ENCODE results near the gene ANKRD62.
"Not testable (repeated sequence)": the region's sequence is repeated elsewhere in the genome, so short reads cannot be mapped to it uniquely, and the experiment has no call there.

The ANKRD62 gene

DNA sequence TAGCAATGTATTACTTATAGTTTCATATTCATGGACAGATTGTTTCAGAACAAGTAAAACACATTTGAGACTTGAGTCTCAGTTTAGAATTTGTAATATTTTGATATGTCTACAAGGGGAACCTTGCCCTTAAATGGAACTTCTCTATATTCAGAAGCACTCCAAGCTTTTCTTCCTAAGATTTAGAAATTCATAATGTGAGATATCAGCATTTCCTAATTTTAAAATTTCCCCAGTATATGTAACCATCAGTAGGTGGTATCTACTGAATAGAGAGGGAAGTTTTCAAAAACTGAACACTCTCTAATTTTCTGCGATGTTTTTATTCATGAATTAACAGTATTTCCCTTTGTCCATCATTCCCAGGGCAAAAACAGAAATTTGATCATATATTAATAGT is 7.6 kb downstream of the ANKRD62 start:
- no peak for DNase-seq

DNA sequence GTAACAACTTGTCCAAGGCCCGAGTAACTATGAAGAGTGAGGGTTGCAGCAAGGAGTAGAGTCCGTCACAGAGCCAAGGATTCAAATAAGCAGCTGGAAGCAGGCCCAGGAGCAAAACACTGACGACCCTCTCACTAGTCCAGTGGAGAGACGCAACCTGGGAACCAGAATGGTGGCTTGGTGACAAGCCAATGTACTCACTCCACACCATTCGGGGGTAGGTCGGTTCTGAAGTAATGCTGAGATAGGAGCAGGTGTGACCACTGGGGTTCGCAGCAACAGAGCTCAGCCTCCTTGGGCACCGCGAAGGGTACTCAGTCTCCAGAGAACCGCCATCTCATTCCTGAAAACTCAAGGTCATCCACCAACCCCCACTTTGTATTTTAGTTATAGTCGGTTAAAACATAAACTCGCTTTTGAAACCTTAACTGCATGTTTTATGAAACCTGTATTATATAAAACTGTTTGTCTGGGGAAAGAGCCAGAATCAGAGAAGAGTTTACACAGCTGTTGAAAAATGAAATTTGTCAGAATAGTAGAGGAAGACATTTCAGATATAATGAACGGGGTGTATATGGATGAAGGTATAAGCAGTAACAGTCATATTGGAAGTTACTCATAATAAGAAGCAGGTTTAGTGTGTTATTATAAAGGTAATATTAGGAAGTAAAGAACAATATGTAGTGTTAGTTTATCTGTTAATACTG is 8.6 kb downstream of the ANKRD62 start:
- no peak for DNase-seq

DNA sequence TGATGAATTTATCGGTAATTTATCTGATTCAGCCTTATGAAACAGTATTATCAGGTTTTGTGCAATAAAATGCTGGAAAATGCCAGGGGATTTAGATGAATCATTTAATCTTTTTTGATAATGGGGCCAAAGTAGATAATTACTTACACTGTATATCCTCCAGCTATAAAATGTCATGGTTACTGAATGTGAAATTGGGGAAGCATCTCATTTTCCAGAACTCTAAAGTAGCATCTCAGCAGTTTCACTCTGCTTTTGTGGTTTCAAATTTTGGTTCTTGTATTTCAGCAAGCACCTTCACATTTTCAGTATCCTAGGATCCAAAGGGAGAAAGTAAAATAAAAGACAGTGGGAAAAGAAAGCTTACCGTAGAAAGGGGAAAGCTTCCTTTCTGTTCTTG is 12.8 kb downstream of the ANKRD62 start:
- DNase-seq: no peak

DNA sequence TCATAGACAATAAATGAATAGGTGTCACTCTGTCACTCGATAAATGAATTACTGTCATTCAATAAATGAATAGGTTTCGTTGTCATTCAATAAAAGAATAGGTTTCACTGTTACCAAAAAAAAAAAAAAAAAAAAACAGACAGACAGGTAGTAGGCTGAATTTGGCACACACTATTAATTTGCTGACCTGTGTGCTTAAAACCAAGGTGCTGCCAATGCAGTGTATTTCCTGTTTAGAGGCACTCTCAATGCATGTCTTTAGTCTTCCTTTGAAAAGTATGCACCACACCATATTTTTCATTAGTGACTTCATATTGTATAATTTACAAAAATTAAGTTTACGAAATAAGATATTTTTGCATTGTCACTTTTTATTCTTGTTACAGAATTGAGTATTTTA is 16.2 kb downstream of the ANKRD62 start:
- DNase-seq: no peak

DNA sequence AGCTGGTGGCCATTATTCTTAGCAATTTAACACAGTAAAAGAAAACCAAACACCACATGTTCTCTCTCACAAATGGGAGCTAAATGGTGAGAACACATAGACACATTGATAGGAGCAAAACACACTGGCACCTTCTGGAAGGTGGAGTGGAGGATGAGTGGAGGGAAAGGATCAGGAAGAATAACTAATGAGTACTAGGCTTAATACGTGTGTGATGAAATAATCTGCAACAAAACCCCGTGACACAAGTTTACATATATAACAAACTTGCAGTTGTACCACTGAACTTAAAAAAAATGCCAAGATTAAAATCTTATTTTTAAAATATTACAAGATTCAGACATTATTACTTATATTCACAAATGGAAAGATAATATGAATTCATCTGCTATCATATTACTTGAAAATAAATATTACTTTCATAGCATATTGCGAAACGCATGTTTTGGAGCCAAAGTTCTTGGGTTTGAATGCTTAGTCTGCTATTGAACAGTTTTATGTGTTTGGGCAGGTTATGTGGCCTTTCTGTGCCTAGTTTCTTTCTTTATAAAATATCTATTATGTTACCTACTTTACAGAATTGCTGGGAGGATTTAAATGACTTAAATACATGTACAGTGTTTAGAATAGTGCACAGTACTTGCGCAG is 20.5 kb downstream of the ANKRD62 start:
- DNase-seq: no peak

DNA sequence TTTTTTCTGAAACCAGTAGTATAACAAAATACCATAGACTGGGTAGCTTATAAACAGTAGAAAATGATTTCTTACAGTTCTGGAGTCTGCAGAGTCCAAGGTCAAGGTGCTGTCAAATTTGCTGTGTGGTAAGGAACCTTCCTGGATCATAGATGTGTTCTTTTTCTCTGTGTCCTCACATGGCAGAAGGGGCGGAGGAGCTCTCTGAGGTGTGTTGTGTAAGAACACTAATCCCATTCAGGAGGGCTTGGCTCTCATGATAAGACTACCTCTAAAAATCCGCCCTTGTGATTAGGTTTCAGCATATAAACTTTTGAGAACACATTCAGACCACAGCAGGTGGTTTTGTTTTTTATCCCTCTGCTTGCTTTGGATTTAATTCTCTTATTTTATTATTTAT is 25.7 kb downstream of the ANKRD62 start:
- no peak for DNase-seq

DNA sequence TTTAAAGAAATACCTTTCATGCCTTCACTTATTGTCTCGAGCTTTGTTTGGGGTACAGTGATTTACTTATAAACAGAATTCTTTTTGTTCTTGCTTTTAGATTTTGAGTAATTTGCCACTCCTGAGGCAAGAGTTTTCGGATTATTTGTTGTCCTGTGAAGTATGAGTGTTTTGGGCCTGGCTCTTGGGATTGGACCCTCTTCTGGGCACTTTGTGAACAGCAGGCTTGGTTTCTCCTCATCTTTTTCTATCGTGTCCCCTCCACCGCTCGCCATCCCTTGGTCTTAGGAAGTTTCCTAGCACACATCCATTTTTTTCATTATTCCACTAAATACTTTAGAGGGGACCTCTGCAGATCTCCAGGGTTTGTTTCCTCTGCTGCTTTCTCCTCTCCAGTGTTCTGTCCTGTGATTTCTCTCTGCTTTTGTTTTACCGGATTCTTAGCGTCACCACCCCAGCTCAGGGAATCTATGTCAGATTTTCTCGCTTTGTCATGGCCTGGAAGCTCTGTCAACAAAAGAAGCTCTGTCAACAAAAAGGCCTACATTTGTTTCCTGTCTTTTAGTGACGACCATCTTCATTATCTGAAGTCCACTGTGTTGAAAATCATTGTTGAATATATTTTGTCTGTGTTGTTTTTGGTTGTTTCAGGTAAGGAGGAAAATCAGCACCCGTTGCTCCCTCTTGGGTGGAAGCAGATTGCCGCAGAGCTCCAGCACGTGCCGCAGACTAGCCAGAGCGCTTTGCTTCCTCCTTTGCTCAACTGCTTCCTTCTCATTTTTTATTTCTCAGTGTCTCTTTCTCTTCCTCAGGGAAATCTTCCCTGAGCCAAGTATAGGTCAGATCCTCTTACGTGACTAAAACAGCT is 27.8 kb downstream of the ANKRD62 start:
- DNase-seq: no peak

DNA sequence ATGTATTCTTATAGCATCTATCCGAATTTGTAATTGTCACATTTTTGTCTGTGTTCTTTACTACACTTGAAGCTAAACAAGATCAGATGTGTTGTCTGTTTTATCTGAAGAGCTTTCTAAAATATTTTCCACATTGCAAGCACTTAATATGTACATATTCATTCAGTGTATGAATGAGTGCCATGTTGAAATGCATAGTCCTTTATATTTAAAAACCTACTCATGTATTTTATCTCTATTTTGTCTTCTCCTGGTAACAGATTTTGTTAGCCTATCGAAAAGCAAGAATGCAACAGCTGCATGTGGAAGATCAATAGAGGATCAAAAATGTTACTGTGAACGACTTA is 28.4 kb downstream of the ANKRD62 start:
- not testable (repeated sequence) for DNase-seq

DNA sequence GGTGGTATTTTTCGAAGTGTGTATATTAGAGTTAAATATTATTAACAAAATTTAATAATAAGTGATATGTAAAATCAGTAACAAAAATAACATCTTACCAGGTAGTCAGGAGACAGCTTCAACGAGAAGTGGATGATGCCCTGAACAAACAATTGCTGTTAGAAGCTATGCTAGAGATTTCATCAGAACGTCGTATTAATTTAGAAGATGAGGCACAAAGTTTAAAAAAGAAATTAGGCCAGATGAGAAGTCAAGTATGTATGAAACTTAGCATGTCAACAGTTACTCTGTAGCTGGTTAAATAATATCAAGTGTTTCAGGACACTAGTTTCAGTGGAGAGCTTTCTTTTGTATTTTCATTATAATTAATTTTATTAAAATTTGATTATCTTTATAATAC is 34.0 kb downstream of the ANKRD62 start:
- DNase-seq: not testable (repeated sequence)

DNA sequence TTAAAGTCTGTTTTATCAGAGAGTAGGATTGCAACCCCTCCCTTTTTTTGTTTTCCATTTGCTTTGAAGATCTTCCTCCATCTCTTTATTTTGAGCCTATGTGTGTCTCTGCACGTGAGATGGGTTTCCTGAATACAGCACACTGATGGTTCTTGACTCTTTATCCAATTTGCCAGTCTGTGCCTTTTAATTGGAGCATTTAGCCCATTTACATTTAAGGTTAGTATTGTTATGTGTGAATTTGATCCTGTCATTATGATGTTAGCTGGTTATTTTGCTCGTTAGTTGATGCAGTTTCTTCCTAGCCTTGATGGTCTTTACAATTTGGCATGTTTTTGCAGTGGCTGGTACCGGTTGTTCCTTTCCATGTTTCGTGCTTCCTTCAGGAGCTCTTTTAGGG is 45.2 kb downstream of the ANKRD62 start:
- DNase-seq: not testable (repeated sequence)

DNA sequence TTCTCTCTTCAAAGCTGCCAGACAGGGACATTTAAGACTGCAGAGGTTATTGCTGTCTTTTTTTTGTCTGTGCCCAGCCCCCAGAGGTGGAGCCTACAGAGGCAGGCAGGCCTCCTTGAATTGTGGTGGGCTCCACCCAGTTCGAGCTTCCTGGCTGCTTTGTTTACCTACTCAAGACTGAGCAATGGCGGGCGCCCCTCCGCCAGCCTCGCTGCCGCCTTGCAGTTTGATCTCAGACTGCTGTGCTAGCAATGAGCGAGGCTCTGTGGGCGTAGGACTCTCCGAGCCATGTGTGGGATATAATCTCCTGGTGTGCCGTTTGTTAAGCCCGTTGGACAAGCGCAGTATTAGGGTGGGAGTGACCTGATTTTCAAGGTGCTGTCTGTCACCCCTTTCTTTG is 47.2 kb downstream of the ANKRD62 start:
- DNase-seq: not testable (repeated sequence)

DNA sequence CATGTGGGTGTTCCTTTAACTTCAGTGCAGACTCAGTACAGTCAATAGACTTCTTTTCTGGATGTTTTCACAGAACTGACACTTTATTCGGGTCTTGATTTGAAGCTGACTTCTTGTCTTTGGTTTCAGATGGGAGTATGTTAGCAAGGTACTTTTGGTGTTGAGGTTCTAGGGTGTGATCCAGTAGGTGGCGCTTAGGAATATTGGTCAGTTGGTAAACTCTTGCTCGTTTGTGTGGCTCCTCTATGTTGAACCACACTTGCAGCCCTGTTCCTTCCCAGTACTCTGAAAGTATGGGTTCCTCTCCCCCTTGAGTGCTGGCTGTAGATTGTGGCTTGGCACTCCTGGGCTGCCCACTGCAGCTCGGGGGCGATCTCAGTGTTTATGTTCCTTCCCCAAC is 48.1 kb downstream of the ANKRD62 start:
- DNase-seq: not testable (repeated sequence)

DNA sequence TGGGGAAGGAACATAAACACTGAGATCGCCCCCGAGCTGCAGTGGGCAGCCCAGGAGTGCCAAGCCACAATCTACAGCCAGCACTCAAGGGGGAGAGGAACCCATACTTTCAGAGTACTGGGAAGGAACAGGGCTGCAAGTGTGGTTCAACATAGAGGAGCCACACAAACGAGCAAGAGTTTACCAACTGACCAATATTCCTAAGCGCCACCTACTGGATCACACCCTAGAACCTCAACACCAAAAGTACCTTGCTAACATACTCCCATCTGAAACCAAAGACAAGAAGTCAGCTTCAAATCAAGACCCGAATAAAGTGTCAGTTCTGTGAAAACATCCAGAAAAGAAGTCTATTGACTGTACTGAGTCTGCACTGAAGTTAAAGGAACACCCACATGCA is 55.8 kb downstream of the ANKRD62 start:
- not testable (repeated sequence) for DNase-seq

DNA sequence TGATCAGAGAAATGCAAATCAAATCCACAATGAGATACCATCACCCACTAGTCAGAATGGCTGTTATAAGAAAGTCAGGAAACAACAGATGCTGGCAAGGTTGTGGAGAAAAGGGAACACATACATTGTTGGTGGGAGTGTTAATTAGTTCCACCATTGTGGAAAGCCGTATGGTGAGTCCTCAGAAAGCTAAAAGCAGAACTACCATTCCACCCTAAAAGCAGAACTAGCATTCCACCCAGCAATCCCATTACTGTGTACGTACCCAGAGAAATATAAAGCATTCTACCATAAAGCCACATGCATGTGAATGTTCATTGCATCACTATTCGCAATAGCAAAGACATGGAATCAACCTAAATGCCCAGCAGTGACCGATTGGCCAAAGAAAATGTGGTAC is 60.7 kb downstream of the ANKRD62 start:
- no peak for DNase-seq

DNA sequence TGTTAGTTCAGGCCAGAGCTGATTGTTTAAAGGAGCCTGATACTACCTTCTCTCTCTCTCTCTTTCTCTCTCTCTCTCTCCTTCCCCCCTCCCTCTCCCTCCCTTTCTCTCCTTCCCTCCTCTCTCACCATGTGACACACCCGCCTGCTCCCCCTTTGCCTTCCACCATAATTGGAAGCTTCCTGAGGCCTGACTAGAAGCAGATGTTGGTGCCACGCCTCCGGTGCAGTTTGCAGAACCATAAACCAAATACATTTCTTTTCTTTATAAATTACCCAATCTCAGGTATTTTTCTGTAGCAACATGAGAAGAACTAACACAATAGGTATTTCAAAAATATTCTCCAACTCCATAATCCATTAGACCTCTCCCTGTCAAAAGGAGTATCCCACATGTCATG is 62.4 kb downstream of the ANKRD62 start:
- no peak for DNase-seq

DNA sequence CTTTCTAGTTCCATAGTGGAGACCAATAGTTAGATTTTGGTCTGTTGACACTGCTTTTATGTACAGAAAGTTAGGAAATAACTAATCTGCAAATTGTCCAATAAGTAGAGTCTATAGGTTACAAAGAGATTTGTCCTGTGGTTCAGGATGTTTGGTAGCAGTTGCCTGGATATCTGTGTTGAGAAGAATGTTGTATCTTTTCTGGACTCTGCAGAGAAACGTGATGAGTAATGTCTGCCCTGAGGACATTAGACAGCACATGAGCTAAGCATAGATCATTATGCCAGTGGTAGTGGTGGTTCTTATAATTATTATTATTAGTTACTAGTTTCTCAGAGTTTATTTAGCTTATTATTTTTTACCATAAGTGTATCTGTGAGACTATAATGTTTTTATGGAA is 65.8 kb downstream of the ANKRD62 start:
- DNase-seq: no peak

DNA sequence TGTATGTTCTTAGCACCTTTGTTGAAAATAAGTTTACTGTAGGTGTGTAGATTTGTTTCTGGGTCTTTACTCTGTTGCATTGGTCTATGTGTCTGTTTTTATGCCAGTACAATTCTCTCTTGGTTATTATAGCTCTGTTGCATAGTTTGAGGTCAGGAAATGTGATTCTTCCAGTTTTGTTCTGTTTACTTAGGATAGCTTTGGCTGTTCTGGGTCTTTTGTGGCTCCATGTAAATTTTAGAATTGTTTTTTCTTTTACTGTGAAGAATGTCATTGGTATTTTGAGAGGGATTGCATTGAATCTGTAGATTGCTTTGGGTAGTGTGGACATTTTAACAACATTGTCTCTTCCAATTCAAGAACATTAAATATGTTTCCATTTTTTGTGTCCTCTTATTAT is 69.1 kb downstream of the ANKRD62 start:
- DNase-seq: no peak

DNA sequence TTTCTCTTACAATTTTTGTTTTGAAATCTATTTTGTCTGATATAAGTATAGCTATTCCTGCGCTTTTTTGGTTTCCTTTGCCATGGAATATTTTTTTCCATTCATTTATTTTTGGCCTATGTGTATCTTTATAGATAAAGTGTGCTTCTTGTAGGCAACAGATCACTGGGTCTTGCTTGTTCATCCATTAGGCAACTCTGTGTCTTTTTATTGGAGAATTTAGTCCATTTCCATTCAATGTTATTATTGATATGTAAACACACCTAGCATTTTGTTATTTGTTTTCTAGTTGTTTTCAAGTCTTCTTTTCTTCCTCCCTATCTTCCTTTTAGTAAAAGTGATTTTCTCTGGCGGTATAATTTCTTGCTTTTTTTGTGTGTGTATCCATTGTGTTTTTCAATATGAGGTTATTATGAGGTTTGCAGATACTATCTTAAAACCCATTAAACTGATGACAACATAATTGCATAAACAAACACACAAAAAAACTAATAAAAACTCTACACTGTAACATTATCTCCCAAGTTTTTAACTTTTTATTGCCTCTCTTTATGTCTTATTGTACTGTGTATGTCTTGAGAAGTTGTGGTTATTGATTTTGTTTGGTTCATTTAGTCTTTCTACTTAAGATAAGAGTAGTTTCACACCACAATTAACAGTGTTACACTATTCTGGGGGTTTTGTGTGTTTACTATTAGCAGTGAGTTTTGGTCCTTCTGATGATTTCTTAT is 71.6 kb downstream of the ANKRD62 start:
- no peak for DNase-seq

All from NCI-H446 (cell line).